Measurements from ENCODE around the gene KRT13.

DNA sequence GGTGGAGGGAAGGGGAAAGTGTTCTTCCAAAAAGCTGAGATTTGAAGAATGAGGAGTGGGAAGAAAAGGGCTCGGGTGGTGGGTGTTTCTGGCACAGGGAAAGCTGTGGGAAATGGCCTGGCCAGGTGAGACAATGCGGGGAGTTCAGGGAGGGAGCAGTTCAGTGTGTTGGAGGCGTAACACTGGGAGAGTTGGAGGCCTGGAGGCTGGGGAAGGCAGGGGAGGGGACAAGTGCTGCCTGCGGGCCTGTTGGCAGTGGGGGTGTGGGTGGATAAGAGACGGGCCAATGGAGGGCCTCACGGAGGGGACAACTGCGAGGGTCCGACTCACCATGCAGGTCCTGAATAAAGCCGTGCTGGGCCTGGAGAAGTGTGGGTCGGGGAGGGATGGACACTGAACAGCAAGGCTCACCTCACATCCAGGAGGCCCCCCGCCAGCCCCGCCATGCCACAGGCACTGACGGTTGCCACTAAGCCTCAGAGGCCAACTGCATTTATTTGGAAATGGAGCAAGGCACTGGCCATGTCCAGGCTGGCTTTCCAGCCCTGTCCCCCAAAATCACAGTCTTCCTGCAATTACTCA lies 40.5 kb upstream of the KRT13 start:
- TF ChIP-seq, protein P1, sequence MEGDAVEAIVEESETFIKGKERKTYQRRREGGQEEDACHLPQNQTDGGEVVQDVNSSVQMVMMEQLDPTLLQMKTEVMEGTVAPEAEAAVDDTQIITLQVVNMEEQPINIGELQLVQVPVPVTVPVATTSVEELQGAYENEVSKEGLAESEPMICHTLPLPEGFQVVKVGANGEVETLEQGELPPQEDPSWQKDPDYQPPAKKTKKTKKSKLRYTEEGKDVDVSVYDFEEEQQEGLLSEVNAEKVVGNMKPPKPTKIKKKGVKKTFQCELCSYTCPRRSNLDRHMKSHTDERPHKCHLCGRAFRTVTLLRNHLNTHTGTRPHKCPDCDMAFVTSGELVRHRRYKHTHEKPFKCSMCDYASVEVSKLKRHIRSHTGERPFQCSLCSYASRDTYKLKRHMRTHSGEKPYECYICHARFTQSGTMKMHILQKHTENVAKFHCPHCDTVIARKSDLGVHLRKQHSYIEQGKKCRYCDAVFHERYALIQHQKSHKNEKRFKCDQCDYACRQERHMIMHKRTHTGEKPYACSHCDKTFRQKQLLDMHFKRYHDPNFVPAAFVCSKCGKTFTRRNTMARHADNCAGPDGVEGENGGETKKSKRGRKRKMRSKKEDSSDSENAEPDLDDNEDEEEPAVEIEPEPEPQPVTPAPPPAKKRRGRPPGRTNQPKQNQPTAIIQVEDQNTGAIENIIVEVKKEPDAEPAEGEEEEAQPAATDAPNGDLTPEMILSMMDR (IDR thresholded peaks at IDR 0.05; ENCODE audit: low read depth, low read length, poor library complexity, severe bottlenecking): no peak
- no peak for TF ChIP-seq EZH2phosphoT487 (IDR thresholded peaks at IDR 0.05; ENCODE audit: borderline replicate concordance, low read length)

Measured in DOHH2 (cell line).